ENCODE results near the gene MSL2. TPM values are rescaled to one million over a fixed set of nuclear protein-coding genes. Genes with fewer than 3 reads are reported as not detected.
"Not testable (repeated sequence)": the region's sequence is repeated elsewhere in the genome, so short reads cannot be mapped to it uniquely, and the experiment has no call there.

Gene MSL2
- total and polyA plus RNA-seq, 3 donors from 2014 or later: 33.9 to 56.9 (median 48.7) TPM

DNA sequence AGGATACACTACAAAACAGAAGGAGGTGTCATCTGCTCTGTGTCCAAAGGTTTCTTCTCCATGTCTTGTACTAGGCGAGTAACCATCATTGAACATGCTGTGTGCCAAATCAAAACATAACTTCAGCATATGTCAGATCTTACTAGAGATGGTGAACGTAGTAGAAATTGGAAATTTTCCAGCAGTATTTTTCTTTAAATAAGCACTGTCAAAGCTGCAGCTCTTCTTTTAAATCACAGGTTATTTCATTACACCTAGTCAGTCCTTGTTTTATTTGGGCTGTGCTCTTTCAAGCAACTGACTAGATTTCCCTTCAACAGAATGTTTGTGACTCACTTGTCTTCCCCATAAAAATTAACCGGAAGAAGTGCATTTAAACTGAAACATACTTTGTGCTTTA, 46.5 kb downstream of the MSL2 start:
- WGBS, 2 donors: 76 to 78% methylated on average over 3 of the region's 3 CpGs
- Histone ChIP-seq H3K4me3 (no peak overlapping the region), H3K36me3 (ENCODE audit: low read depth, missing control alignments) (no peaks in the 10 kb centered on the region), H3K9me3 (no peaks in the 10 kb centered on the region), H3K27me3 (no peaks in the 10 kb centered on the region), H3K27ac (no peak overlapping the region), H3K4me1 (no peaks in the 10 kb centered on the region)
- intact Hi-C loops (cut with DNase I; ENCODE audit: low total_unique reads): no loop called here
- no peak for DNase-seq
- TF ChIP-seq, protein P1, sequence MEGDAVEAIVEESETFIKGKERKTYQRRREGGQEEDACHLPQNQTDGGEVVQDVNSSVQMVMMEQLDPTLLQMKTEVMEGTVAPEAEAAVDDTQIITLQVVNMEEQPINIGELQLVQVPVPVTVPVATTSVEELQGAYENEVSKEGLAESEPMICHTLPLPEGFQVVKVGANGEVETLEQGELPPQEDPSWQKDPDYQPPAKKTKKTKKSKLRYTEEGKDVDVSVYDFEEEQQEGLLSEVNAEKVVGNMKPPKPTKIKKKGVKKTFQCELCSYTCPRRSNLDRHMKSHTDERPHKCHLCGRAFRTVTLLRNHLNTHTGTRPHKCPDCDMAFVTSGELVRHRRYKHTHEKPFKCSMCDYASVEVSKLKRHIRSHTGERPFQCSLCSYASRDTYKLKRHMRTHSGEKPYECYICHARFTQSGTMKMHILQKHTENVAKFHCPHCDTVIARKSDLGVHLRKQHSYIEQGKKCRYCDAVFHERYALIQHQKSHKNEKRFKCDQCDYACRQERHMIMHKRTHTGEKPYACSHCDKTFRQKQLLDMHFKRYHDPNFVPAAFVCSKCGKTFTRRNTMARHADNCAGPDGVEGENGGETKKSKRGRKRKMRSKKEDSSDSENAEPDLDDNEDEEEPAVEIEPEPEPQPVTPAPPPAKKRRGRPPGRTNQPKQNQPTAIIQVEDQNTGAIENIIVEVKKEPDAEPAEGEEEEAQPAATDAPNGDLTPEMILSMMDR (IDR thresholded peaks at IDR 0.05): no peak
- TF ChIP-seq POLR2A (IDR thresholded peaks at IDR 0.05): no peak

DNA sequence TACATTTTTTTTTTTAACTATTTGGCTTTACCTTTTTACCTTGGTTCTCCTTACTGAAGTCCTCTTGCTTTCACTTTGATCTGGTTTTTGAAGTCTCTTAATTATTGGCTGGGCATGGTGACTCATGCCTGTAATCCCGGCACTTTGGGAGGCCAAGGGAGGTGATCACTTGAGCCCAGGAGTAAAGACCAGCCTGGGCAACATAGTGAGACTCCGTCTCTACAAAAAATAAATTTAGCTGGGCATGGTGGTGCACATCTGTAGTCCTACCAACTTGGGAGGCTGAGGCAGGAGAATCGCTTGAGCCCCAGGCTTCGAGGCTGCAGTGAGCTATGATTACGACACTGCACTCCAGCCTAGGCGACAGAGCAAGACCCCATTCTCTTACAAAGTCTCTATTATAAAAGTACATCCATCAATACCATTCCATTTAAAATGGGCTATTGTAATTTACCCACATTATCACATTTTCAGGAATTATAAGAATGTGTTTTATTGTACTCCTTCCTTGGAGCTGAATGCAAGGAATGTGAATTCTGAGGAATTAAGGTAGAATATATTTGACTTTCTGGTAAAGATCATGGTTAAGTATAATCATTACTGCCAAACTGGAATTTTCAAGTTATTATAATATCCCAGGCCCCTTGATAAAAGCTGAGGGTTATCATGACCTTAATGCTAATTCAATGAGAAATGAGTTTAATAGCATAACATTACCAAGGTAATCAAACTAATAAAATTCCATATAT, 49.0 kb downstream of the MSL2 start:
- Histone ChIP-seq H3K27me3 (no peaks in the 10 kb centered on the region), H3K4me3 (no peak overlapping the region), H3K36me3 (ENCODE audit: low read depth, missing control alignments) (no peaks in the 10 kb centered on the region), H3K27ac (no peak overlapping the region), H3K4me1 (no peaks in the 10 kb centered on the region), H3K9me3 (no peaks in the 10 kb centered on the region)
- TF ChIP-seq, protein P1 (IDR thresholded peaks at IDR 0.05): no peak
- no peak for TF ChIP-seq POLR2A (IDR thresholded peaks at IDR 0.05)
- intact Hi-C loops (cut with DNase I; ENCODE audit: low total_unique reads): no loop called here
- 75 to 86% methylated on average over 6 of the region's 6 CpGs for WGBS, 2 donors
- no peak for DNase-seq

DNA sequence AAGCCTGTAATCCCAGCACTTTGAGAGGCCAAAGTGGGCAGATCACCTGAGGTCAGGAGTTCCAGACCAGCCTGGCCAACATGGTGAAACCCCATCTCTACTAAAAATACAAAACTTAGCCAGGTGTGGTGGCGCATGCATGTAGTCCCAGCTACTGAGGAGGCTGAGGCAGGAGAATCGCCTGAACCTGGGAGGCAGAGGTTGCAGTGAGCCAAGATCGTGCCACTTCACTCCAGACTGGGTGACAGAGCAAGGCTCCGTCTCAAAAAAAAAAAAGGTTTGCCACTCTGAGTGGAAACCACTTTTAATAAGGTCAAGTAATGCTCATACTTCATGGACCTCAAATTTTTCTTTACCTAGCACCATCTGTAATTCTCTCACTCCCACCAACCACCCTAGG, 51.7 kb downstream of the MSL2 start:
- H3K27ac ChIP-seq; H3K4me3 ChIP-seq; H3K4me1 ChIP-seq; H3K27me3 ChIP-seq; intact Hi-C loops (cut with DNase I; ENCODE audit: low total_unique reads); H3K36me3 ChIP-seq (ENCODE audit: low read depth, missing control alignments); H3K9me3 ChIP-seq; DNase-seq: not testable (repeated sequence)
- 86 to 88% methylated on average over 4 of the region's 4 CpGs for WGBS, 2 donors

DNA sequence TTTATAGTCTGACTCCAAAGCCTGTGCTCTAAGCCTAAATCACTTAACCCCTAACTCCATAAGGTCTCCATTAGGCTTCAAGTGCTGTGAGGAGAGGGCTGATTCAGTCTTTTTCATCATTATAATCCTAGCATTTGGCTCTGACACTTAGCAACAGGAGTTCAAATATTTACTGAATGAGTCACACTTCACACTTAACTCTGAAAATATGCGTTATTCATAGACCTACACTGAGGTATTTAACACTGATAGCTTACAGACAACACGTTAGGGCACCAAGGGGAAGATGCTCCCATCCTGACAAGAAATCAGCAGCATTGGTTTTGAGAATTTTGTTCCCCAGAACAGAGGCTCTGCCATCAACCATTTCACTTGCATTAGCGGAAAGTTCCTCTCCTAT, 53.5 kb downstream of the MSL2 start:
- no peaks in the 10 kb centered on the region for H3K4me1 ChIP-seq
- no peaks in the 10 kb centered on the region for H3K27me3 ChIP-seq
- H3K36me3 ChIP-seq (ENCODE audit: low read depth, missing control alignments): no peaks in the 10 kb centered on the region
- no peaks in the 10 kb centered on the region for H3K9me3 ChIP-seq
- H3K27ac ChIP-seq: no peak overlapping the region
- no peak overlapping the region for H3K4me3 ChIP-seq
- TF ChIP-seq POLR2A (IDR thresholded peaks at IDR 0.05): no peak
- TF ChIP-seq, protein P1 (IDR thresholded peaks at IDR 0.05): no peak
- intact Hi-C loops (cut with DNase I; ENCODE audit: low total_unique reads): no loop called here
- WGBS, 2 donors: 55 to 56% methylated on average over 3 of the region's 3 CpGs
- no peak for DNase-seq

DNA sequence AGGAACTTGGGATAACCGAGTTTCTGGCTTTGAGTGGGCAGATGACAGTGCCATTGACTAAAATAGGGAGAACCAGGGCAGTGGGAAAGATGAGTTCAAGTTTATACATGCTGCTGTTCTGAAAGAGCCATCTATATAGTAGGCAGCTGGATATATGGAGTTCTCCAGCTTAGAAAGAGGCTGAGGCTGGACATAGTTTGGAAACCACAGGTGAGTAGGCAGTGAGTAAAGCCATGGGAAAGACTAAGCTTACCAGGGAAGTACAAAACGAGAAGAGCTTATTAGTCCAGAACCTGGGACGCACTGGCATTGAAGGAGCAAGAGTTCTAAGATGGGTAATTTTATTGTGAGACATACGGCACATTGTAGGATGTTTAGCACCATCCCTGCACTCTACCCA, 54.2 kb downstream of the MSL2 start:
- Histone ChIP-seq H3K27me3 (no peaks in the 10 kb centered on the region), H3K4me3 (no peak overlapping the region), H3K36me3 (ENCODE audit: low read depth, missing control alignments) (no peaks in the 10 kb centered on the region), H3K4me1 (no peaks in the 10 kb centered on the region), H3K27ac (no peak overlapping the region), H3K9me3 (no peaks in the 10 kb centered on the region)
- 86 to 89% methylated on average over 4 of the region's 4 CpGs for WGBS, 2 donors
- no peak for TF ChIP-seq POLR2A (IDR thresholded peaks at IDR 0.05)
- TF ChIP-seq, protein P1 (IDR thresholded peaks at IDR 0.05): no peak
- intact Hi-C loops (cut with DNase I; ENCODE audit: low total_unique reads): no loop called here
- DNase-seq: no peak

Measured in testis (tissue), 3 donors.